Mesenteric fat pad (tissue), 1 donor: ENCODE measurements around the gene BEND5. TPM values are rescaled to one million over a fixed set of nuclear protein-coding genes. Genes with fewer than 3 reads are reported as not detected.

Experiments used
- DNase-seq: peaks from one replicate; pipeline ENCODE4 v3.0.0-alpha.2; 2020; ENCODE audit warnings: low spot score
- total RNA-seq: library from RNA; stranded (reverse); fragmentation: NEBNext Ultra II Directional; extraction: Animal tissue kit (Norgen Biotek cat#: 25700); gene quantifications from one replicate; pipeline ENCODE4 v1.2.1, GENCODE V29; 2021
- donor health status: DM: yes; HTN: yes; CAD: no.

BEND5 gene
- total RNA-seq, 1 donor from 2014 or later, result 1.5 TPM

- DNase-seq, result no peak
These were observed 92.9 kb downstream of the BEND5 start for GRCh38 chr1:48683839-48684238.

GRCh38 chr1:48681476-48682305, 95.0 kb downstream of the BEND5 start:
- DNase-seq, result no peak

DNA sequence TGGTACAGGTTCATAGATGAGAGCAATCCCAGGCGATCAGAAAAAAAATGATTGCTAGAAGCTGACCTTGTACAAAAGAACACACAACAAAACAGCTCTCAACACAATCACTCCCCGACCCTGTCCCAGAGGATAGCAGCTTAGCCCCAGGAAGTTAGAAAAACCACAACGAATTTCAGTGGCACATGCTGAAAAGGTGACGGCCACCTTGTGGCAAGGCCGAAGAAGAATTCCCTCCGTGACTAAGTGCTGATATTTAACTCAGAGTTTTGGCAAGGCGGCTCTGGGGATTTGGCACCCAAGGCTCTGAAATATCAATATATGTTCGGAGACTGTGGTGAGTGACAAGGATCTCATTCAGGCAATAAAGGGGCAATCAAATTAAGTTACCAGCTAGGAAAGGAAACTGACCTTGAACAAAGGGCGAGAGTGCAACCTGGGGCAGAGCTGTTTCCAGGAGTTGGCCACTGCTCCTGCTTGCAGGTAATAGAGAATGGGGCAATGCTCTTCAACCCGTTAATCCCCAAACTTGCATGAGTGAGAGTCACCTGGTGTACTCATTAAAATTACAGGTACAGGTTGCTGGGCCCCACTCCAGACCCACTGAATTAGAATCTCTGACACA, 96.2 kb downstream of the BEND5 start:
- no peak for DNase-seq

DNA sequence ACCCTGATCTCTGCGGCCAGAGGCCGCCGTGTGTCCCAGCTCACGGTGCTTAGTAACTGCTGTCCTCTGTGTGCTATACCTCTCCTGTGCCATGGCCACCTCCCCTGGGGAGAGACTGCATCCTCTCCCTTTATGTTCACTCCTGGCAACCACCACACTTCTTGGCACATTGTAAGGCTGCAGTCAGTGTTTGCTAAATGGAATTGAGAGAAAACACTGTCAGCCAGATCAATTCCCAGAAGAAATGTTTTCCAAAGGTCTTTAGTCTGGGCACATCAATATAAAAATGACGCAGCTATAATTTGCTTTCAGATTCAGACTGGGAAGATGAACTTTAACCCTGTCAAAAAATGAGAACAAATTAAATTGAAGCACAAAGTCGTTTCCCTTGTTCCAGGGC, 96.8 kb downstream of the BEND5 start:
- DNase-seq, result no peak

- DNase-seq, result no peak
These were observed 97.8 kb downstream of the BEND5 start for GRCh38 chr1:48678710-48679505.
